ENCODE data around the gene DDRGK1.

The DDRGK1 gene

GRCh38 chr20:3168079-3168828 lies 36.2 kb downstream of the DDRGK1 start:
- no peak for TF ChIP-seq CTCF (IDR thresholded peaks at IDR 0.05; ENCODE audit: insufficient read depth, low read depth, low read length, missing control alignments)
- DNase-seq (ENCODE audit: low read depth): no peak
- no peak overlapping the region for H3K4me3 ChIP-seq (ENCODE audit: low read depth, low read length)

GRCh38 chr20:3167738-3168078 lies 36.8 kb downstream of the DDRGK1 start:
- DNase-seq (ENCODE audit: low read depth): no peak
- no peak overlapping the region for H3K4me3 ChIP-seq (ENCODE audit: low read depth, low read length)
- TF ChIP-seq CTCF (IDR thresholded peaks at IDR 0.05; ENCODE audit: insufficient read depth, low read depth, low read length, missing control alignments): no peak

- DNase-seq (ENCODE audit: low read depth): no peak
- no peak for TF ChIP-seq CTCF (IDR thresholded peaks at IDR 0.05; ENCODE audit: insufficient read depth, low read depth, low read length, missing control alignments)
- H3K4me3 ChIP-seq (ENCODE audit: low read depth, low read length): no peak overlapping the region
Observed at GRCh38 chr20:3166913-3167342, 37.6 kb downstream of the DDRGK1 start.

GRCh38 chr20:3166338-3166912 lies 38.1 kb downstream of the DDRGK1 start:
- H3K4me3 ChIP-seq (ENCODE audit: low read depth, low read length): no peak overlapping the region
- TF ChIP-seq CTCF (IDR thresholded peaks at IDR 0.05; ENCODE audit: insufficient read depth, low read depth, low read length, missing control alignments): no peak
- DNase-seq (ENCODE audit: low read depth): no peak

- no peak overlapping the region for H3K4me3 ChIP-seq (ENCODE audit: low read depth, low read length)
- DNase-seq (ENCODE audit: low read depth): no peak
- TF ChIP-seq CTCF (IDR thresholded peaks at IDR 0.05; ENCODE audit: insufficient read depth, low read depth, low read length, missing control alignments): no peak
Observed at GRCh38 chr20:3165473-3166337, 38.8 kb downstream of the DDRGK1 start.

GRCh38 chr20:3164763-3165410 lies 39.6 kb downstream of the DDRGK1 start:
- H3K4me3 ChIP-seq (ENCODE audit: low read depth, low read length): no peak overlapping the region
- DNase-seq (ENCODE audit: low read depth): no peak
- TF ChIP-seq CTCF (IDR thresholded peaks at IDR 0.05; ENCODE audit: insufficient read depth, low read depth, low read length, missing control alignments): no peak

Measured in GM12865 (cell line).